ENCODE results near the gene RNASE8.

RNASE8 gene

DNA sequence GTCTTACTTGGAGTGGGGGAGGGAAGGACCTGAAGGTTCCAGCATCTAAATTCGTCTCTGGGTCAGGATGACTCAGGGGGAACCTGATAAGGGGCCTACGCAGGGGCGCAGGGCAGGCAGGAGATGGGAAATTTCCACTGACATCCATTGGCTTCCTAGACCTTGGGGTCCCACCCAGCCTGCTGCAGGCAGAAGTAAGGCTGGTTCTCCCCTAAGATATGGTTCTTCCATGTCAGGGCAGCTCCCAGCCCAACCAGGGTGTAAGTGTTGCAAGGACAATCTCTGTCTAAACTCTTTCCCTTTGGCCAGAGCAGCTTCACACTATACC lies 30.7 kb upstream of the RNASE8 start:
- in situ Hi-C loops (cut with HindIII; ENCODE audit: low sequenced_read_pairs): no loop called here

DNA sequence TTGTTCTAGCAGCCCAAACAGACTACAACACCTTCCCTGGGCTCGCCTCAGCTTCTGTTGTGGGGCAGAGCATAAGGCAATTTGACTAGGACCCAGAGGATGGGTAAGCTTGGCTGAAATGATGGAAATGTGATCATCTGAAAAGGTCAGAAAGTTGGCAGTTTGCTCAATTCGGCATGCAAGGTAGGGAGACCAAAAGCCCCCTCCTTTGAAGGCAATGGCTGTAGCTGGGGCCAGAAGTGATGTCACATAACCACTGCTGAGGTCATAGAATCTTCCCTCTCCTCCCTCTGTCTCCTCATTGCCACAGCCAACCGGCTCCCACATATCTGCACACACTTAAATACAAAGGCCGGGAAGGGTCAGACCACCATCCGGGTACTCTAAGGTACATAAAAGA lies 27.7 kb upstream of the RNASE8 start, which contains the start of gene TPPP2:
Gene TPPP2 (plus strand): TSS at position 301 of the 400 bp plus-strand sequence. CDS start 365 bp downstream, outside the sequence.
- in situ Hi-C loops (cut with HindIII; ENCODE audit: low sequenced_read_pairs): no loop called here

DNA sequence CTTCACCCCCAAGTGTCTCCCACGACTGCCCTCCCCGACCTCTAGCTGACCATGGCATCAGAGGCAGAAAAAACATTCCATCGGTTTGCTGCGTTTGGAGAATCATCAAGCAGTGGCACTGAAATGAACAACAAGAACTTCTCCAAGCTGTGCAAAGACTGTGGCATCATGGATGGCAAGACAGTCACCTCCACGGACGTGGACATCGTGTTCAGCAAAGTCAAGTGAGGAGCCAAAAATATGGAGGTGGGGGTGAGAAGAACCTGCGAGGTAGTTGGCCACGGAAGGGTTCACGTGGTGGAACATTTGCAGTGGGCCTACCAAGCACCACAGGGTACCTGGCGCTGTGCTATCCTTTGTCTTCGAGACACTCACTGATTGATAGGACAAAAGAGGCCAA lies 27.1 kb upstream of the RNASE8 start:
- in situ Hi-C loops (cut with HindIII; ENCODE audit: low sequenced_read_pairs): no loop called here

DNA sequence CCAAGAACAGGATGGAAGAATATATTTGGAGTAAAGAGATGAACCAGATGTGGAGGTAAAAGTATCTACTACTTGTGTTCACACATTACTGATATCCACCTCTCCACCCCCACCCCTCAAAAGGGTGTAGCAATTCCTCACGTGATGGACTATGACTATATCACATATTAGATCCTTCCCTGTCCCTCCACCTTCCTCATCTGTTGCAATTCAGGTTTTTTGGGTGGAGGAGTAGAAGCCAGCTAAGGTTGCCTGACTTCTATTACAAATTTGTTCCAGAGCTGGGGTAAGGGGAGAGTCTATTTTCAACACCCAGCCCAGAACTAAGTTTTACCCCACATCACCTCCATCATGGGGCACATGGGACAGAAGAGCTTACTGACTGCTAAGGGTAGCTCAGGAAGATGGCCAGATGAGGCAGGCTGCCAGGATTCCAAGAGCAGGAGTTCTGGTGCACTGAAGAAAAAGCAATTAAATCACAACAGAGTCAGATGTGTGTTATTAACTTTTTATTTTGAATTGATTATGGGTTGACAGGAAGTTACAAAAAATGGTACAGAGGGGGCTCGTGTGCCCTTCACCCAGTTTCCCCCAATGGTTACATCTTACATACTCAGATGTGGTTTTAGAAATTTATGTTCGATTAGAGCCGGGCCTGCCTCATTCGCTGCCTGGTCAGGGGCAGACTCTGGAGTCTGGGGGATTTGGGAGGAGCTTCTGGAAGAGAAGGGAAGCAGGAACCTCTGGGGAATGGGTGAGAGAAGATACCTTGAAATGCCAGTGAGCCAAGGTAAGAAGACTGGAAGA lies 25.1 kb upstream of the RNASE8 start:
- in situ Hi-C loops (cut with HindIII; ENCODE audit: low sequenced_read_pairs): no loop called here

DNA sequence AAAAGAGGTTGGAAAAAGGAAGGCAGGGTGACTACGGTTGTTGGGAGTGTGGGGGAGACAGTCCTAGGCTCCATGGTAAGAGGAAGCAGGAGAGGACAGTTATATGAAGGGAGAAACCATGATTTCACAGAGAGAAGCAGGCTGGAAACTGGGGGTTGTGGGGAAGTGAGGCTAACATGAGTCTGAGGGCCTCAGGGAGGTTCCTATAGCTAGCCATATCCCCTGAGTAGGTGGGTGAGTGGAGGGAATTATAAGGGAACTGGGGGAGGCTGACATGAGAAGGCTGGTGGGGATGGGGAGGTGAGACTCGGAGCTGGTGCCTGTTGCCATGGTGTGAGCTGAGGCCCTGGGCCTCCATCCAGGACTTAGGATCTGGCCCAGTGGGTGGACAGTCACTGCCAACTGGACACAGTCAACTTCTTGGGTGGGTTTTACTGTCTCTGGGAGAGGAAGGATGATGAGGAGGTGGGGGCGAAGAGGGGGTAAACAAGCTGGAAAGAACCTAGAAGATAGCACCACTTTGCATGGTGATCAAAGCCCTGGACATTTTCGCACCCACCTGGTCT lies 24.4 kb upstream of the RNASE8 start:
- in situ Hi-C loops (cut with HindIII; ENCODE audit: low sequenced_read_pairs): no loop called here

DNA sequence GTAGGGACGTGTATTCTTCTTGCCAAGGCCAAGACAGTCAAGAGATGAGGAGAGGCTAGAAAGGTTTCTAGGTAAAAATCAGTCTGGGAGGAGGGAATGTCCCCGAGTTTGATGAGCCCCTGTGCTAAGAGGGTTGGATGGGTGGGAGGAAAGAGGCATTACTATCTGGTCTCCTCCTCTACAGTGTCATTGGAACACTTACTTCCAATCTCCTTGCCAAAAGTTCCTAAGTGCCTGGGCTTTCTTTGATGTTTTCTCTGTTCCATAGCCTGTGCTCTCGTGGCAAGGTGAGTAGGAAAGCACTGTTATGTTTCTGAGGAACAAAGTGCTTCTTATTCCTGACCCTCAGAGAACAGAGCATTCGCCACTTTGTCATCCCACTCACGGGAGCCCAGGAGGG lies 22.9 kb upstream of the RNASE8 start, which contains the start of gene RNASE13:
Gene RNASE13 (minus strand): TSS at position 101 of the 400 bp plus-strand sequence. CDS start 519 bp downstream, outside the sequence.
- in situ Hi-C loops (cut with HindIII; ENCODE audit: low sequenced_read_pairs): no loop called here

DNA sequence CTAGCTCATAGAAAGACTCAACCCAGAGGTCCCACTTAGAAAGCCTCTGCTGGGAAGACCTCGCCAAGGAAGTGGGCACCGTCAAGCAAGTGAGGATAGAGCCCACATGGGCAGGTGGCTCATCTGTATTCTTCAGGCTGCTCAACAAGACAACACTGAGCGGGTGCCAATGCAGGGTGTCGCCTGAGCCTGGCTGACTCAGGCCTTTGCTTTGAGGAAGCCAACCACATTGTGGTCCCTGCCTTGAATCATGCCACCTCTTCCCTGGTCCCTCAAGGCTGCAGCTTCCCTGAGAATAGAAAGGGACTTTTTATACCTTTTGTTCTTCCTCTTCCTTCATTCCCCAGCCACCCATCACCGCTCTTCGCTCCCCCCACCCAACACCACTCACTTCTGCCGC lies 20.9 kb upstream of the RNASE8 start:
- in situ Hi-C loops (cut with HindIII; ENCODE audit: low sequenced_read_pairs): no loop called here

DNA sequence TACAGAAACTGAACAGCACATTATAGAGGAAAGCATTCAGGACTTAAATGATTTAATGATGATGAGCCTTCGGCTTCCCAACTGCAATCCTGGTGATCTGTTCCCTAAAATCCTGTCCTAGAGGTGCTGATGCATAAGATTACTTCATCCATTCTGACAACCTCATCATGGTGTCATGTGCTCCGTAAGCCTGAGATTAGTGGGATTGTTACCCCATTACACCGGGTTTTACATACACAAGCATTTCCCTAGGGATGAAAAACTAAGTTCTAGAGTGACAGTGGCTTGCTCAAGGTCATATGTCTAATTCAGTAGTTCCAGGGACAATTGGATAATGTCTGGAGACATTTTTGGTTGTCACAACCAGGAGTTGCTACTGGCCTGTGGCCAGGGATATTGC lies 20.5 kb upstream of the RNASE8 start:
- in situ Hi-C loops (cut with HindIII; ENCODE audit: low sequenced_read_pairs): no loop called here

DNA sequence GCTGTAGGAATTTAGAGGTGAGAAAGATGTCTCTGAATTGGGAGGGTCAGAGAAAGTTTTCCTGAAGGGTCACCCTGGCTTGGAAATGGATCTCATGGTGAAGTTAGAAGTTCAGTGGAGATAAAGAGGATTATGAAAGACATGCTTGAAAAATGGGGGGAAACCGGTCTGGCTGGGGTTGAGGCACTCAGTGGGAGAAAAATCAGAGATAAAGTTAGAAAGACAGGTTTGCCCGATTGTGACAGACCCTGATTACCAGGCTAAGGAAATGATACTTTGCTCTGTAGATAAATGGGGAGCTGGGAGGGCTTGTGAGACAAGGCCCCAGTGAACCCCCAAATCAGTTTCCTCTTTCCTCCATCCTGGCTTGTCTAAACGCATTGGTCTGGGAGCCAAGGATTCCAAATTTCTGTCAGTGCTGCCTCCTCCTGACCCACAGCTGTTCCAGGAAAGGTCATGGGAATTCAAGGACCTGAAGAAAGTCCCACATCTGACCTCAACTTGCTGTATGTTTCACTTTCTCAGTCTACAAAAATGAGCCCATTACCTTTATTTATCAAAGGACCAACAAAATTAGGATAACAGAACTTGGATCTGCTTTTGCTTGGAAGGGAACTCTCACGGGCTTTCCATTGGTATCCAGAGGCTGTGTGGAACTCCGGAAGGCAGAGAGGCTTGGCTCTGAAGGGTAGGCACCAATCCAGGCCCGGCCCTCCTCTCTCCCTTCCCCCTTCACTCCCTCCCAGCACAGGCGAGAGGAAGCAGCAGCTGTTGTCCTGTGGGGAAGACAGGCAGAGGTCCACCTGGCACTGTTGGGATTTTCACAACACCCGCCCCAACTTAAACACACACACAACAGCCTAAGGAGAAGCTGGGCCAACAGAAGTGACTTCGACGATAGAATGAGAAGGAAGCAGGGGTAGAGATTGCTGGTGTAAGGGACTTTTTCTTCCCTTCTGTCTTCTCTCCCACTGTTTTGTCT lies 18.9 kb upstream of the RNASE8 start:
- in situ Hi-C loops (cut with HindIII; ENCODE audit: low sequenced_read_pairs): no loop called here

DNA sequence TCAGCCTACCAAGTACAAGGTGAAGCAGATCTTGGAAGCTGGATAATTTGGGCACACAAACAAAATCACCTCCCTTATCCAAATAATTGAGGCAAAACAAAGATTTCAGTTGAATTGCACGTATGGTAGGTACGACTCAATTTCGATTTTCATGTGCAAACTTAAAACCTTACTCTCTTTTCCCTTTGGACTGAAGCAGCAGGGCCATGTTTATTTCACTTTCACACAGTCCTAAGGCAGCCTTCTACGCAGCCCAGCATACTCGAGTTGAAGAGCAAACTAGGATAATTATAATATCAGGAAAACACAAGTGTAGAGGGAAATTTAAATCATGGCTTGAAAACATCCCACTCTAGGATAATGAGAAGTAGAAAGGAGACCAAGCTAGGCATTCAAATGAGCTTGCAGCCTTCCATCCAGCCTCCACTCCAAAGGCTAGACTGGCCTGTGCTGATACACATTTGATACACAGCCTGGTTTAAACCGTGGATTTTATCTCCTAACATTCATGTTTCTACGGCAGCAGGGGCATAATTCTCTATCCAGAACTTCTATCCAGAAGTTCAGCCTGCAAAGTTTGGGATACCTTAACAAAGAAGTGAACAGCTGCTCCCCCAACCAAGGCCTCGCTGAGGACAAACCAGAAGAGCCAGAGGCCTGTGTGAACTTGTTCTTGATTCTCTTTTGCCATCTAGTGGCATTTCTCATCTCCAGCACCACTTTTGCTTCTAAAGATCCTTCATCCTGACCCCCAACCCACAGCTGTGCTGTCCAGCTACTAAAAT lies 17.8 kb upstream of the RNASE8 start:
- in situ Hi-C loops (cut with HindIII; ENCODE audit: low sequenced_read_pairs): loop anchor here (5.0 kb wide), 1 partner anchor 68 kb away; no protein-coding TSS in a partner anchor

DNA sequence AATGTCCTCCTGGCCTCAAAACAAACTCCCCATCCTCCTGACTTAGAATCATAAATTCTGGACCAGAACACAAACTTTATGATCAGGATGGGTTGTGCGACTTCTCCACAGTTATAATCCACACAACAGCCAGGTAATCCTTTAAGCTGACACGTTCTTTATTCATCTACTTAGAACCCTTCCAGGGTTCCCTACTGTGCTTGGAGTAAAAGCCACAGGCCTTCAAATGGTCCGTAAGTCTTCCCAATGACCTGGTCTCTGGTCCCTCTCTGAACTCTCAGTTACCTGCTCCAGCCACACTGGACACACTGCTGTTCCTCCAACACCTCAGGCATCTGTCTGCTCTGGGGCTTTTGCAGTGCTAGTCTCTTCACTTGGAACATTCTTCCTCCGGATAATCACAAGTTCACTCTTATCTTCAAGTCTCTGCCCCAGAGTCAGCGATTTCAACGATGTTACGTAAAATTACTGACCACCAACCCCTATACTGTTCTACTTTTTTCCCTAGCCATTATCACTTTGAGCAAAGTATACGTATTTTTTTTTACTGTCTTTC lies 17.2 kb upstream of the RNASE8 start:
- in situ Hi-C loops (cut with HindIII; ENCODE audit: low sequenced_read_pairs): loop anchor here (5.0 kb wide), 1 partner anchor 67 kb away; no protein-coding TSS in a partner anchor

DNA sequence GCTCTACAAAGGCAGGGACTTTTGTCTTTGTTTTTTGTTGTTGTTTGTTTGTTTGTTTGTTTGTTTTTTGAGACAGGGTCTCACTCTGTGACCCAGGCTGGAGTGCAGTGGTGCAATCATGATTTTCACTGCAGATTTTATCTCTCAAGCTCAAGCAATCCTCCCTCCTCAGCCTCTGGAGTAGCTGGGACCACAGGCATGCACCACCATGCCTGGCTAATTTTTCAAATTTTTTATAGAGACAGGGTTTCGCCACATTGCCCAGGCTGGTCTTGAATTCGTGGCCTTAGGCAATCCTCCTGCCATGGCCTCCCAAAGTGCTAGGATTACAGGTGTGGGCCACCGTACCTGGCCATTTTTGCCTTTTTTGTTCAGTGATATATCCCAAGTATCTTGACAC lies 16.7 kb upstream of the RNASE8 start:
- in situ Hi-C loops (cut with HindIII; ENCODE audit: low sequenced_read_pairs): loop anchor here (5.0 kb wide), 1 partner anchor 66 kb away; no protein-coding TSS in a partner anchor

DNA sequence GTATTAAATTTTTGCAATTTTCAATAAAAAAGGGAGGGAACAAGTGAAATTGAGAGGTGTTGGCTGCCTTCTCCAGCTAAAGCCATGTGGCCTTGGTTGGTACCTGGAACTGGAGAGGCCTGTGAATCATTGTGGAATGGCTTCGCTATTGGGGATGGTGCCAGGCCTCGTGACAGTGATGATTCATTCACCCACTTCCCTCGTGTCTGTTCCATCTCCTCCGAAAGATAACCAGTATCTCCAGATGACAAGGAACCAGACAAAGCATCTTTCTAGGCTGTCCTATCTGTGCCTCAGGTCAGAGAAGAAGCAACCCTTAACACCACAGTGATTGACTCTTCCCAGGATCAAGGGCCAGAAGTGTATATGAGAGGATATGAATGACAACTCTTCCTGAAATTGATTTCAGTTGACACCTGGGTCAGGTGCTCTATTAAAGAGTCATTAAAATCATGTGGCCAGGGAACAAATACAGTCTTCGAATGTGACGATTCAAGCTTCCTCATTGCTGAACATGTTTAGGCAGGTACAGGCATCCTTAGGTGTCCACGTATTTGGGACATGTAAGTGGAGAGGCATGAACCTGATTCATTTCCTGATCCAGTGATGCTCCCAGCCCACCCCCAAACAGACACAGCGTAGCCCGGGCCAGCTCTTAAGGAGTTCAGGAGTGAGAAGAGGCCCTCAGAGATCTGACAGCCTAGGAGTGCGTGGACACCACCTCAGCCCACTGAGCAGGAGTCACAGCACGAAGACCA lies 15.8 kb upstream of the RNASE8 start, which contains the start of gene RNASE7:
Gene RNASE7 (plus strand): TSS at position 687 of the 758 bp plus-strand sequence. CDS start 631 bp downstream, outside the sequence.
- in situ Hi-C loops (cut with HindIII; ENCODE audit: low sequenced_read_pairs): loop anchor here (5.0 kb wide), 1 partner anchor 65 kb away; no protein-coding TSS in a partner anchor

DNA sequence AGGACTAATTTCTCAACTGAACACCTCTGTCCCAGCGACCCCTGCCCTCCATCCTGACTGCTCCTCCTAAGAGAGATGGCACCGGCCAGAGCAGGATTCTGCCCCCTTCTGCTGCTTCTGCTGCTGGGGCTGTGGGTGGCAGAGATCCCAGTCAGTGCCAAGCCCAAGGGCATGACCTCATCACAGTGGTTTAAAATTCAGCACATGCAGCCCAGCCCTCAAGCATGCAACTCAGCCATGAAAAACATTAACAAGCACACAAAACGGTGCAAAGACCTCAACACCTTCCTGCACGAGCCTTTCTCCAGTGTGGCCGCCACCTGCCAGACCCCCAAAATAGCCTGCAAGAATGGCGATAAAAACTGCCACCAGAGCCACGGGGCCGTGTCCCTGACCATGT lies 14.7 kb upstream of the RNASE8 start:
- in situ Hi-C loops (cut with HindIII; ENCODE audit: low sequenced_read_pairs): loop anchor here (5.0 kb wide), 1 partner anchor 64 kb away; no protein-coding TSS in a partner anchor

DNA sequence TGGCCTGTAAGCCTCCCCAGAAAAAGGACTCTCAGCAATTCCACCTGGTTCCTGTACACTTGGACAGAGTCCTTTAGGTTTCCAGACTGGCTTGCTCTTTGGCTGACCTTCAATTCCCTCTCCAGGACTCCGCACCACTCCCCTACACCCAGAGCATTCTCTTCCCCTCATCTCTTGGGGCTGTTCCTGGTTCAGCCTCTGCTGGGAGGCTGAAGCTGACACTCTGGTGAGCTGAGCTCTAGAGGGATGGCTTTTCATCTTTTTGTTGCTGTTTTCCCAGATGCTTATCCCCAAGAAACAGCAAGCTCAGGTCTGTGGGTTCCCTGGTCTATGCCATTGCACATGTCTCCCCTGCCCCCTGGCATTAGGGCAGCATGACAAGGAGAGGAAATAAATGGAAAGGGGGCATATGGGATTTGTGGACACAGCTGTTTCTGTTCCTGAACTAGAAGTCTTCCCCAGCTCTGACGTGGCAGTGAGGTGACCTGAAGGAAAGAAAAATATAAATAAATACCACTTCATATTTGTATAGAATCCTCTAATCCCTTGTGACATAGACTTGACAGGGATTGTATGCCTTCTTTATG lies 14.1 kb upstream of the RNASE8 start:
- in situ Hi-C loops (cut with HindIII; ENCODE audit: low sequenced_read_pairs): loop anchor here (5.0 kb wide), 1 partner anchor 64 kb away; no protein-coding TSS in a partner anchor

DNA sequence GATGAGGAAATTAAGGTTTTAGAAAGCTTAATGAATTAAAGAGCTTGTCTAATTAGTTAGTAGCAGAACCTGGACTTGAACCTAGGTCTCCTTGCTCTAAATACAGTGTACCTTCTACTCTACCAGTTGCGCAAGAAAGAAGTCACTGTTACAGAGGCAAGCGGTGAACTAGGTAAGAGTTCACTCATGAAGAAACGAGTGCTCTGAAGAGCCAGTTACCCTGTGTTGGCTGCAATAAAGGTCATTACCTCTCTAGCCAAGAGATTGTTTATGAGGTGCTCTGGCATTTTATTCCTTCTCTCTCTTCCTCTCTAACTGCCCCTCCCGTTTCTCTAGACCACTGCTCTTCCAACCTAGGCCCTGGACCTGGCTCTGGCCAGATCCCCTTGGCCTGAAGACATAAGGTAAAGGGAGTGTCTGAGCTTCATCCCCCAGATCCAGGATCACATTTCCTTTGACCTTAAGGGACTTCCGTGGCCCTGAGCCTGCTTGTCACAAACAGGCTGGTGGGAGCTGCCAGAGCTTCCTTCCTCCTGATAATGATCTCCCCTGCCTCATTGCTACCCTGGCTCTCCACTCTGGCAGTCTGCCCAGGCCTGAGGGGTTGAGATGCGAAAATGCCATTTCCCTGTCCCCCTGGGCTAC lies 13.5 kb upstream of the RNASE8 start:
- in situ Hi-C loops (cut with HindIII; ENCODE audit: low sequenced_read_pairs): loop anchor here (5.0 kb wide), 1 partner anchor 63 kb away; no protein-coding TSS in a partner anchor

DNA sequence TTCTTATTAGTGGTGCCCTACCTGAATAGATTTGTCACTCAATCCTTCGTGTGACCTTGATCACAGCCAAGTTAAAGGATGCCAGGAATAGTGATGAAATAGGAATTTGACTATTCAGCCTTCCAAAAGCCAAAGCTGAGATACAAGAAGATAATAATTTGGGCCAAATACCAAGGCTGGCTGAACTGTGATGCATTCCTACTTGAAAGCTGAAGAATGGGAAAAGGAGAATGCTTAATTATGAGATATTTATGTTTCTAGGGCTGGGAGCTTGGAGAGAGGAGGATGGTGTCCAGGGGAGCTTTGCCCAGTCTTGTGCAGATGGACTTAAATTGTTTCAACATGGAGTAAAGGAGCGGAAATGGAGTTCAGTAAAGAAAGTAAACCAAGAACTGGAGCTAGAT lies 10.2 kb upstream of the RNASE8 start:
- in situ Hi-C loops (cut with HindIII; ENCODE audit: low sequenced_read_pairs): no loop called here

DNA sequence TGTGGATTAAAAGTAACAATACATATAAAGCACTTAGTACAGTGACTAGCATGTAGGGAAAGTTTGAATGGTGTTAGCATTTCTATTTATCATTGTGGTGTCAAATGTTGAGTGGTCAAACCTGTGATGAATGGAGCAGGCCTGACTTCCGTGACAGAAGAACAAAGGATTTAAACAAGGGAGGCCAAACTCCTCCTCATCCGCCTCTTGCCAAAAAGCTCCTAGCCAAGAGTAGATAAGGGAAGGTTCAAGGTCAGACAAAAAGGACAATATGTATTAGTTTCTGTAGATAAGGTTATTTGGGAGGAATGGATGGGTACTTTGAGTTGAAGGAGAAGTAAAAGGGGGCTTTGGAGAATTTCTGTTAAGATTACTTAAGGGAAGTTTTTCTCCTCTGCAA lies 9.0 kb upstream of the RNASE8 start:
- in situ Hi-C loops (cut with HindIII; ENCODE audit: low sequenced_read_pairs): no loop called here
